HG03520 (cell line): ENCODE measurements around the gene RPTOR.
"Not testable (repeated sequence)": the region's sequence is repeated elsewhere in the genome, so short reads cannot be mapped to it uniquely, and the experiment has no call there.

Experiments used
- ATAC-seq: cut with Tn5 transposase; IDR thresholded peaks from one replicate; pipeline ENCODE4 v1.9.1; 2021; ENCODE audit warnings: mild to moderate bottlenecking, moderate library complexity; ENCODE audit not compliant: unreplicated experiment

The RPTOR gene

DNA sequence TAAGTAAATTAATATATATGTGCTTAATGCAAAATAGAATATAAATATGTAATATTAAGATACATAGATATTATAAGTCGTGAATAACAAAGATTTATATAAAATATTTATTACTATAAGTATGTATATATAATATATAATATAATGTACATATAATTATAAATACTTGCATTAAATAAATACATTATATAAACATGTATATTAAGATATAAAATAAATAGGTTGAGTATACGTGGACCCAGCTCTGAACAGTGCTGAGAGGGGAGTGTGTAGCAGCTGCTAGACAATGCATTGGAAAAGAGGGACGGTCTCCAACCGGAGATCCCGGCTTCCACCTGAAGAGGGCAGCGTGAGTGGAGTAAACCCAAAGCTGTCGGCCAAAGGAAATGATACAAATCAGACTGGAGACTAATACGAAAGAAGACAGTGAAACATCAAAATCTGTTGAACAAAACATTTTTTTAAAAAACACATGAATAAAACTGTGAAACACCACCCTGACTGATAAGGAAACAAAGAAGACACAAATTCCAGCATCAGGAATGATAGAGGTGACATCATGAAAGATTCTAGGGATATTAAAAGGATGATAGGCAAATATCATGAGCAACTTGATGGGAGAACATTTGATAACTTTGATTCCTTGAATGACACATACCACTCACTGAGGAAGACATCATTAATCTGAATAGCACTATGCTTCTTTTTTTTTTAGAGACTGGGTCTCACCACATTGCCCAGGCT, 321.6 kb downstream of the RPTOR start:
- no peak for ATAC-seq

DNA sequence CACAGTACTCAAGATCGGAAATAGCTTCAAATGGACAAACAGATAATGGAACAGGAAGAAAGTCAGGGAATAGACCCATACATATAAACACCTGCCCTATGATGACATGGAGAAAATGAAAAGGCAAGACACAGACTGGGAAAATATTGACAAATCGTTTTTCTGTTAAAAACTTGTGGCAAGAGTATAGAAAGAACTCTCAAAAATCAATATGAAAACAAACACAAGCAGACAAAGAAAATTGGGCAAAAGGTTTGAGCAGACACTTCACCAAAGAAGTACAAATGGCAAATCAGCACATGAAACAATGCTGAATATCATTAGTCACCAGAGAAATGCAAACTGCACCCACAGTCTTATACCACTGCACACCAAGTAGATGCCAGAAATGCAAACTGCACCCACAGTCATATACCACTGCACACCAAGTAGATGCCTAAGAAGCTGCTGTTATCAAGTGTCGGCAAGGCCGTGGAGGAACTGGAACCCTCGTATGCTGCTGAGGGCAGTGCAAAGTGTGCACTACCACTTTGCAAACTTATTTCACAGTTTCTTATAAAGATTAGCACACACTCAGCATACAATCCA, 323.5 kb downstream of the RPTOR start:
- no peak for ATAC-seq

DNA sequence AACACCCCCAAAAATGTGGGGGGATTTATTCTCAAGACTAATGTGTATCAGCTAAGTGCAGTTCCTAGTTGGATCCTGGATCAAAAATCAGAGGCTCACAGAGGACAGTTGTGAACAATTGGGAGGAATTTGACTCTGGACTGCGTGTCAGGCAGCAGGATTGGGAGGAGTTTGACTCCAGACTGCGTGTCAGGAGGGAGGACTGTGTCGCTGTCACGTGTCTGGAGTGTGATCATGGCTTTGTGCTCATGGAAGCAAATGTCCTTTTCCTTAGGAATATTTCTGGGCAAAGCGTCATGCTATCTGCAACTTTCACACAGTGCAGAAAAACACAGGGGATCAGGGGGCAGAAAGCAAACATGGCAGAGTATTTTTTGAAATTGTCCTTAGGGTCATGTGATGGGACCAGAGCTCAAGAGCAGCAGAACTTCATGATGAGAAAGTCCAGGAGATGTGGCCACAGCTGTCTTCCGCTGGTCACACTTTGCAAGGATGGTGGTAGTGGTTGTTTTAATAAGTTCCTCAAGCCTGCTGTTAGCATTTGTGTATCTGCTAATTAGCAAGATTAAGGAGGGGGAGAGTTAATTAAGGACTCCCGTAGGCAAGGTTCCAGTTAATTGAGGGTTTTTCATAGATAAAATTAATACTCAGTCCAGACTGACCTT, 325.0 kb downstream of the RPTOR start:
- no peak for ATAC-seq

DNA sequence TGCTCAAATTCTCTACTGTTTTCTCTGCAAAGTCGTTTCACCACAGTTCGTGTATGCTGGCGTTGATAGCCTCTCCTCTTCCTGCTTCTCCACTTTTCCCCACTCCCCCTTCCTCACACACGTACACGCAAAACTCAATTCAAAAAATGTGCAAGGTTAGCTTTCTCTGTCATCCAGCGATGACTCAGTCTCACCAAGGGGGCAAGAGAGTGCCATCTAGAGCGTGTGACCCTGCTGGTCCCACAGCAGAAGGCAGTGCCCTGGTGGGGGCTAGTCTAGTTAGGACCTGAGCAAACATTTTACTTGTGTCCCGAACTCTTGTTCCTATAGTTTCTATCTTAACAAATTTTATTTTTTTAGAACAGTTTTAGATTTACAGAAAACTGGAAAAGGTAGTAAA, 325.8 kb downstream of the RPTOR start:
- no peak for ATAC-seq

DNA sequence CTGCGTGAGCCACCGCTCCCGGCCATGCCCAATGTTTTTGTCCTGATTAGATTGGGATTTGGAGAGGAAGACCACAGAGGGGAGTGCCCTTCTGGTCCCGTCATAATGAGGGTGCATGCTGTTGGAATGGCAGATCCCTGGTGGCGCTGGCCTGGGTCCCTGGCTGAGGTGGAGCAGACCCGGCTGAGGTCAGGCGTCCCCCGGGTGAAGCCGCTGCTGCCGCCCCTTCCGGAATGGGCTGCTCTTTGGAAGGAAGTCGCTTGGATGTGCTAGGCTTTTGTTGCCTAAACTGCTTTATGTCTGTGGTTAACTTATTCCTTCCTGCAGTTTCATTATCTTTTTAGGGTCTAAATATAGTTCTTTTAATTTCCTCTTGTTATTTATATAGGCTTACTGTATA, 326.7 kb downstream of the RPTOR start:
- ATAC-seq = no peak

GRCh38 chr17:80872001-80872500, 327.4 kb downstream of the RPTOR start:
- ATAC-seq = no peak

- no peak for ATAC-seq
Observed at GRCh38 chr17:80872501-80873306, 328.1 kb downstream of the RPTOR start.

DNA sequence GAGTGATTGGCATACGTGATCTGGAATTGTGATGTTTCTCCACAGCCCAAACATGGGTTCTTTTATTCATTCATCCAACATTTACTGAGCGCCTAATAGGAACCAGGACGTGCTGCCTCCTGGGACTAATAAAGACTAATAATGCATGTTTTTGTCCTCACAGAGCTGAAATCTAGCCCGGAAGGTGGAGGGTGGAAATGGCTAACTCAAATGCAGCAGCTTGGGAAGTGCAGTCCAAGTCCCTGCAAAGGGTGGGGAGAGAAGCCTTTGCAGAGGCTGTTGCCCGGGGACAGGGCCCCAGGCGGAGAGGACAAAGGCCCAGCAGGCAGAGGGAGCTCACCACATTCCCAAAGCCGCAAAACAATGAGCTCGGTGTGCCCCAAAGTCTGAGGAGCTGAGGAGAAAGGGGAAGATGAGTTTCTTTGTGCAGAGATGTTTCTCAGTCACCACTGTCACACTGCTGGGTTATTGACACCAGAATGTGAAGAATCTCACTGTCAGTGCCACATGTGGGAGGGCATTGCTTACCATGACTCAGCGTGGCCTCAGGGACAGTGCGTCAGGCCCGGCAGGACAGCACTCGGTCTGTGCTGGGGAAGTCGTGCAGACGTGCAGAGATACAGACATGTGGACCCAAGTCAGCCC, 328.8 kb downstream of the RPTOR start:
- no peak for ATAC-seq

DNA sequence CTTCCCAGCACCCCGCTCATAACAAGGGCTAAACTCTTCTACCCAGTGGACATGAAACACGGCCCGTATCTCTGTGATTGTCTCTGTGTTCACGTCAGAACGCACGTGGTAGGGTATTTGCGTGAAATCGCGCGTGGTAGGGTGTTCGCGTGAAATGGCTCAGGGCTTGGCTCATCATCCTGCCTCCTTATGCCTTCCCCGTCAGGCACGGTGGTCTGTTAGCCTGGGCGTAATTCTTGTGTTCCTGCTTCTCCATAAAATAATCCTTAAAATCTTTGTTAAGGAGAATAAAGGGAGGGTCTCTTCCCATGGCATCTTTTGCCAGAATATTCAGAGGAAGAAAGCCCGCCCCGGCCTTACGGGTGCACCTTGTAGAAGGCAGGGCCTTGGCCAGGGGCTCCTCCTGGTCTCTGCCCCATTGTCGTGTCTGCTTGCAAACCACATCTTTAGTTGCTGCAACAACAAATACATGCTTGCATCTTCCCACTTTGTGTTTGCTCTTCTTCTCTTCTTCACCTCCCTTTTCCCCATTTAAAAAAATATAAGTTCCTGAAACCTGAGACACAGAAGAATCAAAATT, 330.3 kb downstream of the RPTOR start:
- ATAC-seq = no peak

- ATAC-seq = not testable (repeated sequence)
Observed at GRCh38 chr17:80875480-80875995, 330.9 kb downstream of the RPTOR start.

DNA sequence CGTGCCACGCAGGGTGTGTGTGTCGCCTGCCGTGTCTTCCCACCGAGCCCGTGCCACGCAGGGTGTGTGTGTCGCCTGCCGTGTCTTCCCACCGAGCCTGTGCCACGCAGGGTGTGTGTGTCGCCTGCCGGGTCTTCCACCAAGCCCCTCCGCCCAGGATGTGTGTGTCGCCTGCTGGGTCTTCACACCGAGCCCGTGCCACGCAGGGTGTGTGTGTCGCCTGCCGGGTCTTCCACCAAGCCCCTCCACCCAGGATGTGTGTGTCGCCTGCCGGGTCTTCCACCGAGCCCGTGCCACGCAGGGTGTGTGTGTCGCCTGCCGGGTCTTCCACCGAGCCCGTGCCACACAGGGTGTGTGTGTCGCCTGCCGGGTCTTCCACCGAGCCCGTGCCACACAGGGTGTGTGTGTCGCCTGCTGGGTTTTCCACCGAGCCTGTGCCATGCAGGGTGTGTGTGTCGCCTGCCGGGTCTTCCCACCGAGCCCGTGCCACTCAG, 331.9 kb downstream of the RPTOR start:
- ATAC-seq = not testable (repeated sequence)

DNA sequence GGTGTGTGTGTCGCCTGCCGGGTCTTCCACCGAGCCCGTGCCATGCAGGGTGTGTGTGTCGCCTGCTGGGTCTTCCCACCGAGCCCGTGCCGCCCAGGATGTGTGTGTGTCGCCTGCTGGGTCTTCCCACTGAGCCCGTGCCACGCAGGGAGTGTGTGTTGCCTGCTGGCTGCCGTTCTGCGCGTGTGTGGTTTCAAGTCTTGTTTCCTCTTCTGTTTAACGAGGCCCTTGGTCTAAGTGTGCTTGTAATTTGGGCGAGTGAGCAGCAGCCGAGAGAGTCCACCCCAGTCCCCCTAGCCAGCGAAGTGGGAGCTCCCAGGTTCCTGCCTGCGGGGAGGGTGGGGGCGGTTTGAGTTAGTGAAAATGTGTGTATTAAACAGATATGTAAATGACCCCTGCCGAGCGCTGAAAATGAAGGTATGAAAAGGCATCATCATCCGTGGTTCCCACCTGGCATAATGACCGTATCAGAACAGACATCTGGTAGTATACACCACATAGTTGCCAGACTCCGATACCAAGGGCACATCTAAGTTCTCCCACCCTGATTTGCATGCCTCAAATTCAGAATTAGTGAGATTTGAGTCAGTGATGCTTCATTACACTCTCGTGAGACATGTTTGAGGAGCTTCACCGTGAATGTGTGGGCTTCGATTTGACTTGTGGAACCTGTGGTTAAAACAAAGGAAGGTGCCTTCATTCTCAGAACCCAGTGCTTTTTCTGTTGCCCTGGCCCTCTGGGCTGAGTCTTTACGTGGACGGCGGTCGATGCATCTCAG, 332.5 kb downstream of the RPTOR start:
- ATAC-seq = peak; percentile 77

GRCh38 chr17:80877729-80878303, 333.2 kb downstream of the RPTOR start:
- no peak for ATAC-seq

GRCh38 chr17:80878876-80879722, 334.5 kb downstream of the RPTOR start:
- no peak for ATAC-seq

DNA sequence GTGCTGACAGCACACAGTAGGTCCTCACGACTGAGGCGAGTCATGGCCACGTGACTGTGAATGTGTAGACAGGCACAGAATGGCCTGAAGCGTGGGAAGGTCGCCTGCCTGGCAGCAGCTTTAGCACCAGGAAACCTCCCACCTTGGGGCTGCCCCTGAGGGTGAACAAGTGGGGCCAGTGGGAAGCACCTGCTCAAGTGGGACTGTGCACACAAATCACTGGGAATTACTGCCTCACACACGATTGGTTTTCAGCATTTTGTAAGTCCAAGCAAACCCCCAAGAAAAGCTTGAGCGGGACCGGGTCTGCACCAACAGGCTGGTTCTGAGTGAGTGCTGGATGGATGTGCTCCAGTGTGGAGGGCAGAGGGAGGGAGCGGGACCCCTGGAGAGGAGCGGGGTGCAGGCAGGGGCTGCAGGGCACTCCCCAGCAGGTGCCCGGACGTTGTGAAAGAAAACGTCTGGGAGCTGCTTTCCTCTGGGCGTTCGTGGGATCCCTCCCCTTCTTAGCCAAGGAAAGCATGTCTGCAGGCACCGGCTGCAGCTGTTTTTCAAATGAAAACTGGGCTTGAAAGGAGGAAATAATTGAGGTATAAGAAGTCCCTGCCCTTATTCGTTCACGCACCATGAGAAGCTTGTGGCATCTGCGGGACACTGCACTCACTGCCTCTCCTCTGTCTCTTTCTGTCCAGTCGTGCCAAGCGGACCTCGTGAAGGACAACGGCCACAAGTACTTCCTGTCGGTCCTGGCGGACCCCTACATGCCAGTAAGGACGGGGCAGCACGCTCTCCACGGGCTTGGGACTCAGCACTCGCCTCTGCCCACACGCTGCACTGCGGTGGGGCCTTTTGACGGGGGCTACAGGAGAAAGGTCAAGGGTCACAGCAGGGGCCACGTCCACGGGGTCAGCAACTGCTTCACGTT, 335.3 kb downstream of the RPTOR start:
- ATAC-seq = no peak

- no peak for ATAC-seq
Observed at GRCh38 chr17:80880648-80880985, 336.0 kb downstream of the RPTOR start.

DNA sequence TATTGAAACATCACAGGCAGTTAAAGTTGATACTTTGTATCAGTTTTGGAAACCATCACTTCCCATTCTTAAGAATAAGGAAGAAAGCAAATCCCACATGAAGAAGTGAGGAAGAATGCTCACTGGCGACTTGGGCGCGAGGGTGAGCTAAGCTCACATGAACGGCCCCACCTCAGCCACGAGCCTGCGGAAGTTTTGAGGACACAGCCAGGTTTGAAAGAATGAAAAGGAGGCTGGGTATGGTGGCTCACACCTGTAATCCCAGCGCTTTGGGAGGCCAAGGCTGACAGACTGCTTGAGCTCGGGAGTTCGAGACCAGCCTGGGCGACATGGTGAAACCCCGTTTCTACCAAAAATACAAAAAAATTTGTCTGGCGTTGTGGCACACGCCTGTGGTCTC, 336.7 kb downstream of the RPTOR start:
- ATAC-seq = no peak
